HL-60 (cell line): ENCODE results near the gene CFAP251.

Source experiments
- DNase-seq, 2 experiments: peaks; one replicate each; pipeline ENCODE4 v3.0.0-alpha.2; 2010 to 2020; ENCODE audit warnings: low read depth in 1 of 2, low spot score in 1 of 2
- H3K27ac ChIP-seq: fragments of 250-450 bp; sonication (Bioruptor Pico); replicated peaks from 2 replicates; pipeline ENCODE4 v1.5.1; 2020; ENCODE audit warnings: mild to moderate bottlenecking, moderate library complexity
- H3K27me3 ChIP-seq: fragments of 250-450 bp; sonication (Bioruptor Pico); 2 replicates; pipeline ENCODE4 v1.5.1; 2021; ENCODE audit warnings: mild to moderate bottlenecking, moderate library complexity; ENCODE audit not compliant: insufficient read depth, poor library complexity, severe bottlenecking
- H3K4me3 ChIP-seq: replicated peaks from 2 replicates; pipeline ENCODE4 v1.5.1; 2011; ENCODE audit warnings: mild to moderate bottlenecking, control low read depth, low read length; ENCODE audit not compliant: insufficient read depth
- CTCF ChIP-seq: IDR thresholded peaks from one replicate; pipeline ENCODE4 v1.5.1; 2011; ENCODE audit warnings: low read length, control low read depth, inconsistent platforms; ENCODE audit not compliant: insufficient read depth
- GABPA ChIP-seq: IDR thresholded peaks from 2 replicates; pipeline ENCODE4 v1.6.1; 2012; ENCODE audit warnings: low read depth
- POLR2AphosphoS5 ChIP-seq: IDR thresholded peaks from 2 replicates; pipeline ENCODE4 v1.6.1; 2012; ENCODE audit warnings: low read depth
- REST ChIP-seq: IDR thresholded peaks from 2 replicates; pipeline ENCODE4 v1.6.1; 2012; ENCODE audit warnings: low read depth; ENCODE audit not compliant: insufficient replicate concordance
- SPI1 ChIP-seq: IDR thresholded peaks from 2 replicates; pipeline ENCODE4 v1.6.1; 2012; ENCODE audit warnings: low read depth, mild to moderate bottlenecking, borderline replicate concordance

CFAP251 gene

GRCh38 chr12:121899590-121899989 lies 18.8 kb upstream of the CFAP251 start:
- Histone ChIP-seq H3K27ac (no peak overlapping the region), H3K27me3 (no peaks in the 10 kb centered on the region)
- DNase-seq = no peak

GRCh38 chr12:121903202-121903601 lies 15.2 kb upstream of the CFAP251 start:
- H3K27me3 ChIP-seq = no peaks in the 10 kb centered on the region
- no peak overlapping the region for H3K4me3 ChIP-seq
- DNase-seq = no peak
- H3K27ac ChIP-seq = no peak overlapping the region
- TF ChIP-seq CTCF (no peak), SPI1 (no peak), REST (no peak), GABPA (no peak), POLR2AphosphoS5 (no peak)

More at GRCh38 chr12:121899590-121899989, 18.8 kb upstream of the CFAP251 start:
- TF ChIP-seq POLR2AphosphoS5 (no peak), REST (no peak)
- no peak overlapping the region for H3K4me3 ChIP-seq

GRCh38 chr12:121905746-121906145 lies 12.6 kb upstream of the CFAP251 start:
- DNase-seq = no peak
- H3K4me3 ChIP-seq = no peak overlapping the region
- H3K27me3 ChIP-seq = no peaks in the 10 kb centered on the region
- no peak overlapping the region for H3K27ac ChIP-seq
- TF ChIP-seq REST (no peak), POLR2AphosphoS5 (no peak), CTCF (no peak), GABPA (no peak), SPI1 (no peak)

GRCh38 chr12:121908702-121909101 lies 9.7 kb upstream of the CFAP251 start:
- Histone ChIP-seq H3K4me3 (no peak overlapping the region), H3K27ac (no peak overlapping the region), H3K27me3 (no peaks in the 10 kb centered on the region)
- DNase-seq = no peak
- TF ChIP-seq SPI1 (no peak), GABPA (no peak), POLR2AphosphoS5 (no peak)
